ENCODE data around the gene RREB1.

Gene RREB1

GRCh38 chr6:7166410-7167293 lies 58.9 kb downstream of the RREB1 start:
- no peak for DNase-seq

- DNase-seq = no peak
Measured at GRCh38 chr6:7169296-7169721, 61.5 kb downstream of the RREB1 start.

GRCh38 chr6:7170117-7170732 lies 62.5 kb downstream of the RREB1 start:
- DNase-seq = no peak

GRCh38 chr6:7171119-7171518 lies 63.4 kb downstream of the RREB1 start:
- DNase-seq = no peak

GRCh38 chr6:7171733-7172132 lies 64.0 kb downstream of the RREB1 start:
- DNase-seq = no peak

GRCh38 chr6:7172649-7173048 lies 64.9 kb downstream of the RREB1 start:
- DNase-seq = no peak

- DNase-seq = no peak
Measured at GRCh38 chr6:7173843-7174503, 66.2 kb downstream of the RREB1 start.

GRCh38 chr6:7175462-7175861 lies 67.7 kb downstream of the RREB1 start:
- DNase-seq = no peak

- DNase-seq = no peak
Measured at GRCh38 chr6:7176208-7176607, 68.4 kb downstream of the RREB1 start.

- DNase-seq = no peak
Measured at GRCh38 chr6:7178280-7178679, 70.5 kb downstream of the RREB1 start.

- DNase-seq = no peak
Measured at GRCh38 chr6:7180751-7181150, 73.0 kb downstream of the RREB1 start.

GRCh38 chr6:7183707-7184106 lies 75.9 kb downstream of the RREB1 start:
- no peak for DNase-seq

GRCh38 chr6:7184502-7184901 lies 76.7 kb downstream of the RREB1 start:
- DNase-seq = no peak

GRCh38 chr6:7185561-7185960 lies 77.8 kb downstream of the RREB1 start:
- DNase-seq = no peak

- no peak for DNase-seq
Measured at GRCh38 chr6:7188492-7188891, 80.7 kb downstream of the RREB1 start.

GRCh38 chr6:7189101-7189758 lies 81.5 kb downstream of the RREB1 start:
- DNase-seq = no peak

- DNase-seq = no peak
Measured at GRCh38 chr6:7190791-7191190, 83.0 kb downstream of the RREB1 start.

- DNase-seq = no peak
Measured at GRCh38 chr6:7193122-7193521, 85.4 kb downstream of the RREB1 start.

- DNase-seq = no peak
Measured at GRCh38 chr6:7194657-7195056, 86.9 kb downstream of the RREB1 start.

GRCh38 chr6:7195339-7196018 lies 87.7 kb downstream of the RREB1 start:
- no peak for DNase-seq

- no peak for DNase-seq
Measured at GRCh38 chr6:7196019-7196402, 88.2 kb downstream of the RREB1 start.

GRCh38 chr6:7196685-7197283 lies 89.0 kb downstream of the RREB1 start:
- no peak for DNase-seq
